ENCODE data around the gene PLPP4.

DNA sequence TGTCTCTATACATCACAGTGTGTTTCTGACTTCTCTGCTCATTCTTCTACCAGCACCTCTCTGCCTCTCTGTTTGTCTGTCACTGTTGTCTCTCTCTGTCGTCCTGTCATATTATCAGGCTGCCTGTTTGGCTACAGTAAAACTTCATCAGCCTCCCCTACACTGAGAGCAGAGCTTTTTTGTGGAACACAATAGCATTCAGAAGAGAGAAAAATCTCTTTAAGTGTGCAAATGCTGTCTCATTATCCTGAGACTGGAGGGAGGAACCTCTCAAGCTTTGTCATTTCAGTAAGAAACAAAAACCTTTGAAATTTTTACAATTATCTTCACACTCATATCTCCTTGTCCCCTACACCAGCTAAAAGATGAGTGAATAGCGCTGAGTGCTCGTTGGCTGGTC, 148.4 kb downstream of the PLPP4 start:
- TF ChIP-seq CTCF (IDR thresholded peaks at IDR 0.05) (no peak), POLR2A (IDR thresholded peaks at IDR 0.05) (no peak)
